ENCODE results near the gene YKT6.
"Not testable (repeated sequence)": the region's sequence is repeated elsewhere in the genome, so short reads cannot be mapped to it uniquely, and the experiment has no call there.

The YKT6 gene

DNA sequence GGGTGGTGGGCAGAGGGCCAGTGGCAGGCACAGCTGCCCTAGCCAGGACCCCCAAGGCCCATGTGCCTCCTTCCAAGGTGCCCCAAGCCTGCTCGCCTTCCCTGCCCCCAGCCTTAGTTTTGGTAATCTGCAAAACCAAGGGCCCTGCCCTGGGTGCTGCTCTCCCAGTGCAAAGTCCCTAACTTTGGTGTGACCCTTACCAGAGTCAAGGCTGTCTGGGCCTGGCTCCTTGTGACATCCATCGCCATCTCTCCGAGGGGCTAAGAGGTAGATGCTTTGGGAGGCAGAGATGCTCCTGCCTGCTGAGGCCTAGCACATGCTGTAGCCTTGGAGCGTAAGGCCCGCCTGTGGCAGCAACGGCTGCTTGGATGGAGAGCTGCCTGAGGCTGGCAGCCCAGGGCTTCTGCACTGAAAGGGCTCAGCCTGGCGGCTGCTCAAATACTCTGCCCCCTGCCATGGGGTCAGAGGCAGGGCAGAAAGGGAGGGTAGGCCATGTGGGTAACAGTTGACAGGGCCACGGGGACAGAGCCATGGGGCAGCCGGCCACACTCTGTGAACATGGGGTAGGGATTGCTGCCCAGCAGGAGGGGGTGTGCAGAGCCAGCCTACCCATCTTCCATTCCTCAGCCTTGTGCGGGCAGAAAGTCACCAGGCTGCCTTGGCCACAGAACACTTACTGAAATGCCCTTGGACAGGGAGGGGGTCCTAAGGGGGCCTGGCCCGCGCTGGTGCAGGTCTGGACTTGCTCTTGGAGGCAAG, 41.7 kb upstream of the YKT6 start:
- Histone ChIP-seq H3K4me3 (ENCODE audit: low read depth in 1 of 2, low read length in 2 of 2) (no peak overlapping the region), H3K27ac (ENCODE audit: low read length) (no peak overlapping the region), H3K36me3 (ENCODE audit: control insufficient read depth in 1 of 2, insufficient read depth in 2 of 2, low read length in 2 of 2) (no peaks in the 10 kb centered on the region), H3K4me1 (ENCODE audit: control insufficient read depth in 1 of 2, insufficient read depth in 2 of 2, low read length in 2 of 2) (no peaks in the 10 kb centered on the region), H3K27me3 (ENCODE audit: low read depth, low read length) (no peaks in the 10 kb centered on the region), H3K9me3 (ENCODE audit: control insufficient read depth in 1 of 2, low read length in 2 of 2) (no peaks in the 10 kb centered on the region)

DNA sequence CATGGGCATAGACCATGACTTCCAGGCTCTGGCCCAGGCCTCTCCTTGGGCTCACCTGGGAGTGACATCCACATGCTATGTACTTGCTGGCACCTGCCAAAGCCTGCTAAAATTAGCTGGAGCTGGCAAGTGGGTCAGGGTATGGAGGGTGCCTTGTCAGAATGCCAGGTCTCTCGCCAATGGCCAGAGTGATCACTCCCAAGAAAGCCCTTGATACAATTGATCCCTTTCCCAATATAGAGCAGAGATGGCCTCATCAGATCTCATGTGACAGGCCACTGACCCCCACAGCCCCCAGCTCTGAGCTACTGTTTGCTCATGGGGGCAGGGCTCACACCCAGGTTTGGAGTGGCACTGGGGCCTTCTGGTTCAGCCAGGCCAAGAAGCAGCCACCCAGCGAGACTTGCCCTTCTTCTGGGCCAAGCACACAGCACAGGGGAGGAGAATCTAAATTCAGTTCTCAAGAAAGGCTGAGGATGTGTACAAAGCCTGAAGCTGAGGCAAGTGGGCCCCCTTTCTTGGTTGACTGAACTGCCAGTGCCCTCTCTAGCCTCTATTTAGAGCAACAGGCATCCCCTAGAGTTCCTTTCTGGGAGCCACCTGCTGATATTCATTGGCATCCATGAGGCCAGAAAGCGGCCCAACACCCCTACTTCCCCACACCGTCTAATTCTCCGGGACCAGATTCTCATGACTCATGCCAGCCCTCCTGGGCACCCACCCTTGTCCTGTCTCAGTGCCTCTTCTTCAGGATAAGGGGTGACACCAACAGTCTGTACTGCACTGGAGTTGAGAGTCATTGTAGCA, 40.8 kb upstream of the YKT6 start:
- Histone ChIP-seq H3K27me3 (ENCODE audit: low read depth, low read length) (no peaks in the 10 kb centered on the region), H3K4me1 (ENCODE audit: control insufficient read depth in 1 of 2, insufficient read depth in 2 of 2, low read length in 2 of 2) (no peaks in the 10 kb centered on the region), H3K27ac (ENCODE audit: low read length) (no peak overlapping the region), H3K36me3 (ENCODE audit: control insufficient read depth in 1 of 2, insufficient read depth in 2 of 2, low read length in 2 of 2) (no peaks in the 10 kb centered on the region), H3K9me3 (ENCODE audit: control insufficient read depth in 1 of 2, low read length in 2 of 2) (no peaks in the 10 kb centered on the region), H3K4me3 (ENCODE audit: low read depth in 1 of 2, low read length in 2 of 2) (no peak overlapping the region)

DNA sequence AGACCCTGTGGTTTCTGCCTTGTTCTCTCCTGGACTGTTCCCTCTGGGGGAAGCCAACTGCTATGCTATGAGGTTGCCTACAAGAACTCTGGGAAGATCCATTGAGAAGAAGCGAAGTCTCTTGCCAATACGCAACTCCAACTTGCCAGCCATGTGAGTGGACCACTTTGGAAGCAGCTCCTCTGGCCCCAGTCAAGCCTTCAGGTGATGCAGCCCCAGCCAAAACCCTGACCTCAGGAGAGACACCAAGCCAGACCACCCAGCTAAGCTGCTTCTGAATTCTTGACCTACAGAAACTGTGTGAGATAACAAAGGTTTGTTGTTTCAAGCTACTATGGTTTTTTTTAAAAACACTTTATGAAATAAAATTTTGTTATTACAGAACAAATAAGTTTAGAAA, 39.4 kb upstream of the YKT6 start:
- Histone ChIP-seq H3K4me3 (ENCODE audit: low read depth in 1 of 2, low read length in 2 of 2) (no peak overlapping the region), H3K36me3 (ENCODE audit: control insufficient read depth in 1 of 2, insufficient read depth in 2 of 2, low read length in 2 of 2) (no peaks in the 10 kb centered on the region), H3K27me3 (ENCODE audit: low read depth, low read length) (no peaks in the 10 kb centered on the region), H3K27ac (ENCODE audit: low read length) (no peak overlapping the region), H3K9me3 (ENCODE audit: control insufficient read depth in 1 of 2, low read length in 2 of 2) (no peaks in the 10 kb centered on the region), H3K4me1 (ENCODE audit: control insufficient read depth in 1 of 2, insufficient read depth in 2 of 2, low read length in 2 of 2) (no peaks in the 10 kb centered on the region)

DNA sequence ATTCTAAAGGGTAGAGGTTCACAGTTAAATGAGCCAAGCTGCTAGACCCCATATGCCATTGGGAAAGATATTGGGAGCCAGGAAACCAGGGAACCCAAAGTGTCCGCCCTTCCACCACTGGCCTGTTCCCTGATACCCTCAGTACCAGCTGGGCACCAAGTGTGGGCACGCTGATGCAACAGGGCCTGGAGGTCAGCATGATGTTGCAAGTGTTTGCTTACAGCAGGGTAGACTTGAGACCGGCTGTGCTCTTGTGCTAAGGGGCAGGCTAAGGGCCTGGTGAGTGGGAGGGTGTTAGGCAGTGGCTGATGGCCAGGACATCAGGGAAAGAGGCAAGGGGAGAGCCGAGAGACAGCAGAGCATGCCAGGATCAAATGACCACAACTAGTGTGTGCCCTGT, 38.6 kb upstream of the YKT6 start:
- H3K9me3 ChIP-seq (ENCODE audit: control insufficient read depth in 1 of 2, low read length in 2 of 2) = no peaks in the 10 kb centered on the region
- no peaks in the 10 kb centered on the region for H3K27me3 ChIP-seq (ENCODE audit: low read depth, low read length)
- no peak overlapping the region for H3K4me3 ChIP-seq (ENCODE audit: low read depth in 1 of 2, low read length in 2 of 2)
- no peaks in the 10 kb centered on the region for H3K4me1 ChIP-seq (ENCODE audit: control insufficient read depth in 1 of 2, insufficient read depth in 2 of 2, low read length in 2 of 2)
- no peaks in the 10 kb centered on the region for H3K36me3 ChIP-seq (ENCODE audit: control insufficient read depth in 1 of 2, insufficient read depth in 2 of 2, low read length in 2 of 2)
- H3K27ac ChIP-seq (ENCODE audit: low read length) = no peak overlapping the region

DNA sequence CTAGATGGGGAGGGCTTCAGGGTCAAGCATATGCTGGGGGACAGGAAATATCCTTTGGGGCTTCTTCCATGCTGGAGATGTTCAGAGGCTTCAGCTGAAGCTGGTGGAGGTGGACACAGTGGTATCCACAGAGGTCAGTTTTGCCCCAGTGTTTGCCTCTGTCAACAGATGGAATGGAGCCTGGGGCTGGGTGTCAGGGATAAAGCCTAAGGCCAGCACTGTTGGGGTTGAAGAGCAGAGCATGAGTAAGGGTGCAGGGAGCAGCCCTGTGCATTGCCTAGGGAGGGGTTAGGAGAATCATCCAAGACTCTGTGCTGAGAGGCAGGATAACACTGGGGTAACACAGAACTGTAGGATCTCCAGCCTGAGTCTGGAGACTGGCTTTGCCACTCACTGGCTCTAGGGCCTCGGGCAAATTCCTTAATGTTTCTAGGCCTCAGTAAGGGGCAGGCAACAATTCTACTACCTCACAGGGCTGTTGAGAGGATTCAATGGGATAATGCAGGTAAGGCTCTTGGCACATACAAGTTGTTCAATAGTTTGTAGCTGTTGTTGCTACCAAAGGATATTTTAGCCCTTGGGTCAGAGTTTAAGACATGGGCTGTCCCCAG, 37.9 kb upstream of the YKT6 start:
- Histone ChIP-seq H3K36me3 (ENCODE audit: control insufficient read depth in 1 of 2, insufficient read depth in 2 of 2, low read length in 2 of 2) (no peaks in the 10 kb centered on the region), H3K4me3 (ENCODE audit: low read depth in 1 of 2, low read length in 2 of 2) (no peak overlapping the region), H3K27ac (ENCODE audit: low read length) (no peak overlapping the region), H3K9me3 (ENCODE audit: control insufficient read depth in 1 of 2, low read length in 2 of 2) (no peaks in the 10 kb centered on the region), H3K4me1 (ENCODE audit: control insufficient read depth in 1 of 2, insufficient read depth in 2 of 2, low read length in 2 of 2) (no peaks in the 10 kb centered on the region), H3K27me3 (ENCODE audit: low read depth, low read length) (no peaks in the 10 kb centered on the region)

DNA sequence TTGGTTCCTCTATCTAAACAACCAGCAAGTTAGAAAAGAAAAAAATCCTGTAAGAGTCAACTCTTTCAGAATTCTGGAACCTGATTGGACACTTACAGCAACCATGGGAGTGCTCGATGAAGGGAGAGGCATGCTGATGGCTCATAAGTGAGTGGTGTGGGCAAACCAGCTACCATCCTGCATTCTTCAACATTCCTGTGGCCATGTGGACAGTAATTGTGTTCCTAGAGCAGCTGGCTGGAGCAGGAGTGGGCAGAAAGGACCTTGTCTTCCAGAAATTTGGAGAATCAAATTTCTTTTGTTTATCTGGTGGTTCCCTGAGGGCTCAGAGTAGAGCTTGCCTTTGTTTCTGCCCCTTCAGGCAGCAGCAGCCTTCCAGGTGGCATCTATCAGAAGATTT, 37.2 kb upstream of the YKT6 start:
- H3K27me3 ChIP-seq (ENCODE audit: low read depth, low read length) = no peaks in the 10 kb centered on the region
- no peaks in the 10 kb centered on the region for H3K9me3 ChIP-seq (ENCODE audit: control insufficient read depth in 1 of 2, low read length in 2 of 2)
- H3K36me3 ChIP-seq (ENCODE audit: control insufficient read depth in 1 of 2, insufficient read depth in 2 of 2, low read length in 2 of 2) = no peaks in the 10 kb centered on the region
- H3K27ac ChIP-seq (ENCODE audit: low read length) = no peak overlapping the region
- no peak overlapping the region for H3K4me3 ChIP-seq (ENCODE audit: low read depth in 1 of 2, low read length in 2 of 2)
- no peaks in the 10 kb centered on the region for H3K4me1 ChIP-seq (ENCODE audit: control insufficient read depth in 1 of 2, insufficient read depth in 2 of 2, low read length in 2 of 2)

DNA sequence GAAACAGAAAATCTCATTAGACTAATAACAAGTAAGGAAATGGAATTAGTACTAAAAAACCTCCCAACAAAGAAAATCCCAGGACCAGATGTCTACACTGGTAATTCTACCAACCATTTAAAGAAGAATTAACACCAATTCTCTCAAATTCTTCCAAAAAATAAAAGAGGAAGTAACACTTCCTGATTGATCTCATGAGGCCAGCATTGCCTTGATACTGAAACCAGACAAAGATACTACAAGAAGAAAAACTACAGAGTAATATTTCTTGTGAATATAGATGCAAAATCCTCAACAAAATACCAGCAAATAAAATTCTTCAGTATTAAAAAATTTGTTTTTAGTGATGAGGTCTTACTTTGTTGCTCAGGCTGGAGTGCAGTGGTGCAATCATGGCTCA, 32.9 kb upstream of the YKT6 start:
- Histone ChIP-seq H3K27ac (ENCODE audit: low read length) (no peak overlapping the region), H3K36me3 (ENCODE audit: control insufficient read depth in 1 of 2, insufficient read depth in 2 of 2, low read length in 2 of 2) (no peaks in the 10 kb centered on the region), H3K27me3 (ENCODE audit: low read depth, low read length) (no peaks in the 10 kb centered on the region), H3K4me3 (ENCODE audit: low read depth in 1 of 2, low read length in 2 of 2) (no peak overlapping the region), H3K9me3 (ENCODE audit: control insufficient read depth in 1 of 2, low read length in 2 of 2) (no peaks in the 10 kb centered on the region), H3K4me1 (ENCODE audit: control insufficient read depth in 1 of 2, insufficient read depth in 2 of 2, low read length in 2 of 2) (no peaks in the 10 kb centered on the region)

DNA sequence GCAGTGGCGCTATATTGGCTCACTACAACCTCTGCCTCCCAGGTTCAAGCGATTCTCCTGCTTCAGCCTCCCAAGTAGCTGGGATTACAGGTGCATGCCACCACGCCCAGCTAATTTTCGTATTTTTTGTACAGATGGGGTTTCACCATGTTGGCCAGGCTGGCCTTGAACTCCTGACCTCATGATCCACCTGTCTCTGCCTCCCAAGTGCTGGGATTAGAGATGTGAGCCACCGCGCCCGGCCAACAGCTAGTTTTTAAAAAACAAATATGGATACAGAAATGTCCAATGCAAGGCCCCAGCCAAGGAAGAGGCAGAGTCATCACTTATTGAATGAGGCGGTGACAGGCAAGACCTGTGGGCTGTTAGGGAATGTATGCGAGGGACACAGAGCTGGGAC, 28.9 kb upstream of the YKT6 start:
- H3K27ac ChIP-seq (ENCODE audit: low read length); H3K9me3 ChIP-seq (ENCODE audit: control insufficient read depth in 1 of 2, low read length in 2 of 2); H3K36me3 ChIP-seq (ENCODE audit: control insufficient read depth in 1 of 2, insufficient read depth in 2 of 2, low read length in 2 of 2); H3K4me3 ChIP-seq (ENCODE audit: low read depth in 1 of 2, low read length in 2 of 2); H3K27me3 ChIP-seq (ENCODE audit: low read depth, low read length); H3K4me1 ChIP-seq (ENCODE audit: control insufficient read depth in 1 of 2, insufficient read depth in 2 of 2, low read length in 2 of 2): not testable (repeated sequence)

DNA sequence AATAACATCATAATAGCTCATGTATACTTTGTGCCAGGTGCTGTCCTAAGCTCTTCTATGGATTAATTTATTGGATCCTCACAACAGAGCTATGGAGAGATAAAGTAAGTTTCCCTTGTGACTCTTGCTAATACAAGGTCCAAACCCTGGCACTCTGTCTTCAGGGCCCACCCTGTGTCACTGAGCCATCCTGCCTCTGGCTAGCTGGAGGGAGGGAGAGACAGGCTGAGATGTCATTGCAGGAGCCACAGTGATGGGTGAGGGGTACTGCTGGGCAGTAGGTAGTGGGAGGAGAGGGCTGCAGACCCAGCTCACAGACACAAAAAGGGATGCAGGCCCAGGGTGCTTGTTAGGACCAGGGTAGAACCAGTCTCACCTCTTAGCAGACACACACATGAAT, 28.4 kb upstream of the YKT6 start:
- Histone ChIP-seq H3K9me3 (ENCODE audit: control insufficient read depth in 1 of 2, low read length in 2 of 2) (no peaks in the 10 kb centered on the region), H3K36me3 (ENCODE audit: control insufficient read depth in 1 of 2, insufficient read depth in 2 of 2, low read length in 2 of 2) (no peaks in the 10 kb centered on the region), H3K27ac (ENCODE audit: low read length) (no peak overlapping the region), H3K4me3 (ENCODE audit: low read depth in 1 of 2, low read length in 2 of 2) (no peak overlapping the region), H3K27me3 (ENCODE audit: low read depth, low read length) (no peaks in the 10 kb centered on the region), H3K4me1 (ENCODE audit: control insufficient read depth in 1 of 2, insufficient read depth in 2 of 2, low read length in 2 of 2) (no peaks in the 10 kb centered on the region)

DNA sequence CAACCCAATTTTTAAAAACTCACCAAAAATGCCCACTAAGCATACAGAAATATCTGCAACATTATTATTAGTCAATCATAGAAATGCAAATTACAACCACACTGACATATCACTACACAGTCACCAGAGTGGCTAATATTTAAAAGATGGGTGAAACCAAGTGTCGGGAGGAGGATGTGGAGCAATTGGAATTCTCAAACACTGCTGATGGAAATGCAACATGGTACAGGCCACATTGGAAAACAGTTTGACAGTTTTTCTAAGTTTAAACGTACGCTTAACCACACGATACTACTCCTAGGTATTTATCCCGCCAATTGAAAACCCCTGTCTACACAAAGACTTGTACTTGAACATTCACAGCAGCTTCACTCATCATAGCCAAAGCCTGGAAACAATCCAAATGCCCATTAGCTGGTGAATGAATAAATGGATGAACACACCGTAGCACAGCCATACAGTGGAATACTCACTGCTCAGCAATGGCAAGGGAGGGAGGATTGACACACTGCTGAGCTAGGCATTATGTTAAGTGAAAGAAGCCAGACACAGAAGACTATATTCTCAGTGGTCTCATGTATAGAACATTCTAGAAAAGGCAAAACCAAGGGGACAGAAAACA, 27.9 kb upstream of the YKT6 start:
- Histone ChIP-seq H3K4me3 (ENCODE audit: low read depth in 1 of 2, low read length in 2 of 2) (no peak overlapping the region), H3K36me3 (ENCODE audit: control insufficient read depth in 1 of 2, insufficient read depth in 2 of 2, low read length in 2 of 2) (no peaks in the 10 kb centered on the region), H3K27me3 (ENCODE audit: low read depth, low read length) (no peaks in the 10 kb centered on the region), H3K4me1 (ENCODE audit: control insufficient read depth in 1 of 2, insufficient read depth in 2 of 2, low read length in 2 of 2) (no peaks in the 10 kb centered on the region), H3K27ac (ENCODE audit: low read length) (no peak overlapping the region), H3K9me3 (ENCODE audit: control insufficient read depth in 1 of 2, low read length in 2 of 2) (no peaks in the 10 kb centered on the region)

DNA sequence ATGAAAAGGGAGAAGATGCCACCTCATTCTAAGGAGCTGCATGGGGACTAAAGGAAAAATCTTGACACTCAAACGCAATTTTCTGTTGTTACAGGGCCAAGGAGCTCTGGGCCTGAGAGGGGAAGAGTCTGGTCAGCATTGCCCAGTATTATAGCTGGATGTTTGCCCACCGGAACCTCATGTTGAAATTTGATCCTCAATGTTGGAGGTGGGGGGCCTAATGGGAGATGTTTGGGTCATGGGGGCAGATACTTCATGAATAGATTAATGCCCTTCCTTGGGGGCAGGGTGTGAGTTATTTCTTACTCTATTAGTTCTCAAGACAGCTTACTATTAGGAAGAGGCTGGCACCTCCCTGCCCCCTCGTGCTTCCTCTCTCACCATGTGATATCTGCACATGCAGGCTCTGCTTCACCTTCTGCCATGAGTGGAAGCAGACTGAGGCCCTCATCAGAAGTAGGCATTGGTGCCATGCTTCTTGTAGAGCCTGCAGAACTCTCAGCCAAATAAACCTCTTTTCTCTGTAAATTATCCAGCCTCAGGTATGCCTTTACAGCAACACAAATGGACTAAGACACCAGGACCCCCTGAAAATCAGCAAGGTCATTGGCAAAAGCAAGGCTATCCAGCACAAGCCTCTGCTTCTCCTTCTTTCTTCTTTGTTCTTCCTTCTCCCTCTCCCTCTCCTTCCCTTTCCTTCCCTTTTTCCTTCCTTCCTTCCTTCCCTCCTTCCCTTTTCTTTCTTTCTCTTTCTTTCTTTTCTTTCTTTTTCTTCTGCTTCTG, 26.7 kb upstream of the YKT6 start:
- H3K4me1 ChIP-seq (ENCODE audit: control insufficient read depth in 1 of 2, insufficient read depth in 2 of 2, low read length in 2 of 2) = no peaks in the 10 kb centered on the region
- H3K9me3 ChIP-seq (ENCODE audit: control insufficient read depth in 1 of 2, low read length in 2 of 2) = no peaks in the 10 kb centered on the region
- H3K36me3 ChIP-seq (ENCODE audit: control insufficient read depth in 1 of 2, insufficient read depth in 2 of 2, low read length in 2 of 2) = no peaks in the 10 kb centered on the region
- H3K27ac ChIP-seq (ENCODE audit: low read length) = no peak overlapping the region
- no peaks in the 10 kb centered on the region for H3K27me3 ChIP-seq (ENCODE audit: low read depth, low read length)
- H3K4me3 ChIP-seq (ENCODE audit: low read depth in 1 of 2, low read length in 2 of 2) = no peak overlapping the region
